H9 (cell line): Measurements from ENCODE around the gene ALDOA. TPM values are rescaled to one million over a fixed set of nuclear protein-coding genes. Genes with fewer than 3 reads are reported as not detected.

Experiments
- DNase-seq: peaks from one replicate; pipeline ENCODE4 v3.0.0-alpha.2; 2017
- H2AFZ ChIP-seq: one replicate; pipeline ENCODE4 v1.6.1; 2013; ENCODE audit warnings: mild to moderate bottlenecking, low read length, control low read depth, moderate library complexity
- H2AK5ac ChIP-seq: 2 replicates; pipeline ENCODE4 v1.6.1; 2013; ENCODE audit warnings: low read length, control low read depth, mixed read lengths; ENCODE audit not compliant: insufficient read length
- H2BK120ac ChIP-seq: one replicate; pipeline ENCODE4 v1.6.1; 2013; ENCODE audit warnings: low read depth, mild to moderate bottlenecking, low read length, control low read depth, inconsistent platforms; ENCODE audit not compliant: poor library complexity, severe bottlenecking
- H2BK12ac ChIP-seq: 2 replicates; pipeline ENCODE4 v1.6.1; 2013; ENCODE audit warnings: low read length, control low read depth, mixed read lengths, low read depth; ENCODE audit not compliant: insufficient read length
- H2BK15ac ChIP-seq: 2 replicates; pipeline ENCODE4 v1.6.1; 2013; ENCODE audit warnings: low read depth, low read length, control low read depth
- H2BK20ac ChIP-seq: one replicate; pipeline ENCODE4 v1.6.1; 2013; ENCODE audit warnings: low read depth, mild to moderate bottlenecking, low read length, control low read depth, inconsistent platforms; ENCODE audit not compliant: poor library complexity, severe bottlenecking
- H2BK5ac ChIP-seq: 2 replicates; pipeline ENCODE4 v1.6.1; 2013; ENCODE audit warnings: low read length, control low read depth, mixed read lengths; ENCODE audit not compliant: insufficient read length
- H3K14ac ChIP-seq: 2 replicates; pipeline ENCODE4 v1.6.1; 2013; ENCODE audit warnings: low read length, control low read depth; ENCODE audit not compliant: insufficient read depth
- H3K18ac ChIP-seq: 2 replicates; pipeline ENCODE4 v1.6.1; 2013; ENCODE audit warnings: low read depth, mild to moderate bottlenecking, mixed read lengths, low read length, control low read depth; ENCODE audit not compliant: insufficient read length
- H3K23ac ChIP-seq: 2 replicates; pipeline ENCODE4 v1.6.1; 2013; ENCODE audit warnings: low read length, control low read depth, mixed read lengths, low read depth; ENCODE audit not compliant: insufficient read length
- H3K23me2 ChIP-seq: 2 replicates; pipeline ENCODE4 v1.6.1; 2013; ENCODE audit warnings: low read depth, mild to moderate bottlenecking, mixed read lengths, low read length, control low read depth; ENCODE audit not compliant: insufficient read length, poor library complexity, severe bottlenecking
- H3K27ac ChIP-seq: 2 replicates; pipeline ENCODE4 v1.5.1; 2013; ENCODE audit warnings: low read length, control low read depth, mixed read lengths, low read depth; ENCODE audit not compliant: insufficient read length
- H3K27me3 ChIP-seq: 2 replicates; pipeline ENCODE4 v1.6.1; 2013; ENCODE audit warnings: low read length, control low read depth, inconsistent platforms; ENCODE audit not compliant: insufficient read depth
- H3K4ac ChIP-seq: 2 replicates; pipeline ENCODE4 v1.6.1; 2013; ENCODE audit warnings: low read depth, mild to moderate bottlenecking, control low read depth, inconsistent platforms, low read length, moderate library complexity
- H3K4me1 ChIP-seq: 2 replicates; pipeline ENCODE4 v1.6.1; 2013; ENCODE audit warnings: low read length, control low read depth, inconsistent platforms; ENCODE audit not compliant: insufficient read depth
- H3K4me2 ChIP-seq: 2 replicates; pipeline ENCODE4 v1.6.1; 2013; ENCODE audit warnings: low read length, control low read depth, mixed read lengths; ENCODE audit not compliant: insufficient read length, insufficient read depth
- H3K56ac ChIP-seq: 2 replicates; pipeline ENCODE4 v1.6.1; 2013; ENCODE audit warnings: low read depth, mild to moderate bottlenecking, mixed read lengths, low read length, control low read depth; ENCODE audit not compliant: insufficient read length
- H3K79me1 ChIP-seq: 2 replicates; pipeline ENCODE4 v1.6.1; 2013; ENCODE audit warnings: low read depth, mild to moderate bottlenecking, moderate library complexity, low read length, control low read depth, inconsistent platforms; ENCODE audit not compliant: insufficient read depth, poor library complexity, severe bottlenecking
- H3K79me2 ChIP-seq: 2 replicates; pipeline ENCODE4 v1.6.1; 2013; ENCODE audit warnings: low read length, control low read depth, inconsistent platforms; ENCODE audit not compliant: insufficient read depth
- H3K9ac ChIP-seq: 2 replicates; pipeline ENCODE4 v1.6.1; 2013; ENCODE audit warnings: low read length, control low read depth, mixed read lengths; ENCODE audit not compliant: insufficient read length; ENCODE audit errors: extremely low read depth
- H3K9me3 ChIP-seq: one replicate; pipeline ENCODE4 v1.6.1; 2013; ENCODE audit warnings: low read depth, low read length, inconsistent platforms; ENCODE audit not compliant: control insufficient read depth
- H3T11ph ChIP-seq: one replicate; pipeline ENCODE4 v1.6.1; 2013; ENCODE audit warnings: mild to moderate bottlenecking, low read length, control low read depth, inconsistent platforms
- H4K20me1 ChIP-seq: one replicate; pipeline ENCODE4 v1.6.1; 2013; ENCODE audit not compliant: control insufficient read depth, insufficient read length, insufficient read depth
- H4K5ac ChIP-seq: 2 replicates; pipeline ENCODE4 v1.6.1; 2013; ENCODE audit warnings: low read depth, mild to moderate bottlenecking, mixed read lengths, low read length, control low read depth; ENCODE audit not compliant: insufficient read length
- H4K8ac ChIP-seq: replicated peaks from 2 replicates; pipeline ENCODE4 v1.6.1; 2013; ENCODE audit warnings: low read length, control low read depth, mixed read lengths, low read depth; ENCODE audit not compliant: insufficient read length
- H4K91ac ChIP-seq: 2 replicates; pipeline ENCODE4 v1.6.1; 2013; ENCODE audit warnings: low read depth, mild to moderate bottlenecking, moderate library complexity, mixed read lengths, low read length, control low read depth; ENCODE audit not compliant: insufficient read length
- H3K27ac Mint-ChIP-seq, 3 experiments: 2 replicates in 2 of 3; 3 replicates in 1 of 3; pipeline ENCODE4 v1.8.0; 2020 to 2021; ENCODE audit warnings: mixed read lengths in 3 of 3, mild to moderate bottlenecking in 1 of 3, moderate library complexity in 1 of 3
- H3K27me3 Mint-ChIP-seq: 2 replicates; pipeline ENCODE4 v1.8.0; 2021; ENCODE audit warnings: low read depth, mild to moderate bottlenecking, moderate library complexity, mixed read lengths
- H3K36me3 Mint-ChIP-seq, 3 experiments: 2 replicates in 2 of 3; 3 replicates in 1 of 3; pipeline ENCODE4 v1.8.0; 2020 to 2021; ENCODE audit warnings: low read depth in 3 of 3, mixed read lengths in 3 of 3; ENCODE audit not compliant: insufficient read depth in 1 of 3
- H3K4me1 Mint-ChIP-seq, 2 experiments: 2 replicates each; pipeline ENCODE4 v1.8.0; 2020; ENCODE audit warnings: mixed read lengths in 2 of 2
- H3K4me3 Mint-ChIP-seq, 2 experiments: 2 replicates in 1 of 2; 3 replicates in 1 of 2; pipeline ENCODE4 v1.8.0; 2020 to 2021; ENCODE audit warnings: mild to moderate bottlenecking in 2 of 2, mixed read lengths in 2 of 2, moderate library complexity in 1 of 2
- H3K9me3 Mint-ChIP-seq, 2 experiments: 2 replicates in 1 of 2; 3 replicates in 1 of 2; pipeline ENCODE4 v1.8.0; 2020; ENCODE audit warnings: mild to moderate bottlenecking in 2 of 2, mixed read lengths in 2 of 2, moderate library complexity in 1 of 2
- WGBS: extraction: QIAGEN DNeasy Blood & Tissue Kit; methylation state at CpG from one replicate; pipeline ENCODE4 v1.1.7; 2013; ENCODE audit warnings: missing lambda C conversion rate, low lambda C conversion rate, mixed read lengths; ENCODE audit not compliant: insufficient read length; ENCODE audit errors: extremely low coverage; 5-methylcytosine and 5-hydroxymethylcytosine counted together
- total RNA-seq: library from RNA; stranded (reverse); gene quantifications from 2 replicates; pipeline ENCODE4 v1.2.1, GENCODE V29; 2021
- TF ChIP-seq, protein P1 (sequence below): fragments of 200-600 bp; sonication (generic); conservative IDR thresholded peaks from 3 replicates; pipeline ENCODE4 v1.8.0; 2021; ENCODE audit warnings: antibody characterized with exemption, mild to moderate bottlenecking

The ALDOA gene
- total RNA-seq, 1 experiment from 2014 or later: 1,356 TPM

- no CpG with 5 or more reads among the region's 27 CpGs for WGBS
- Mint-ChIP-seq H3K36me3 (peaks cover 23 to 33% (median 25%) of the 10 kb centered on the region in 3 experiments), H3K27ac (peak overlapping the region; percentile 95 to 96 (median 95)), H3K9me3 (no peaks in the 10 kb centered on the region; a peak in 1 of 5 replicates), H3K4me3 (peak overlapping the region; percentile 88 to 94), H3K27me3 (no peaks in the 10 kb centered on the region), H3K4me1 (peaks cover 25 to 39% of the 10 kb centered on the region in 2 experiments)
- no peak overlapping the region for H4K8ac ChIP-seq
- peaks cover 17% of the 10 kb centered on the region for H3K23me2 ChIP-seq
- H3K4me1 ChIP-seq: no peaks in the 10 kb centered on the region; the same call in 1 of the 2 replicates
- DNase-seq: peak; percentile 77
- no peak overlapping the region for H2AFZ ChIP-seq
- H3K27me3 ChIP-seq: no peaks in the 10 kb centered on the region
- TF ChIP-seq, protein P1, sequence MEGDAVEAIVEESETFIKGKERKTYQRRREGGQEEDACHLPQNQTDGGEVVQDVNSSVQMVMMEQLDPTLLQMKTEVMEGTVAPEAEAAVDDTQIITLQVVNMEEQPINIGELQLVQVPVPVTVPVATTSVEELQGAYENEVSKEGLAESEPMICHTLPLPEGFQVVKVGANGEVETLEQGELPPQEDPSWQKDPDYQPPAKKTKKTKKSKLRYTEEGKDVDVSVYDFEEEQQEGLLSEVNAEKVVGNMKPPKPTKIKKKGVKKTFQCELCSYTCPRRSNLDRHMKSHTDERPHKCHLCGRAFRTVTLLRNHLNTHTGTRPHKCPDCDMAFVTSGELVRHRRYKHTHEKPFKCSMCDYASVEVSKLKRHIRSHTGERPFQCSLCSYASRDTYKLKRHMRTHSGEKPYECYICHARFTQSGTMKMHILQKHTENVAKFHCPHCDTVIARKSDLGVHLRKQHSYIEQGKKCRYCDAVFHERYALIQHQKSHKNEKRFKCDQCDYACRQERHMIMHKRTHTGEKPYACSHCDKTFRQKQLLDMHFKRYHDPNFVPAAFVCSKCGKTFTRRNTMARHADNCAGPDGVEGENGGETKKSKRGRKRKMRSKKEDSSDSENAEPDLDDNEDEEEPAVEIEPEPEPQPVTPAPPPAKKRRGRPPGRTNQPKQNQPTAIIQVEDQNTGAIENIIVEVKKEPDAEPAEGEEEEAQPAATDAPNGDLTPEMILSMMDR: peak; percentile 34; the same call in 2 of the 3 replicates
- H3K56ac ChIP-seq: no peak overlapping the region
- H3K14ac ChIP-seq: no peak overlapping the region
- H3K9ac ChIP-seq: peak overlapping the region; percentile 75
- H4K5ac ChIP-seq: no peak overlapping the region
- H3K79me2 ChIP-seq: peaks cover 12% of the 10 kb centered on the region; the same call in 1 of the 2 replicates
- H3K4ac ChIP-seq: no peak overlapping the region
- H3K4me2 ChIP-seq: peak overlapping the region; percentile 89
- H4K91ac ChIP-seq: no peak overlapping the region
- H3K18ac ChIP-seq: no peak overlapping the region
- H3T11ph ChIP-seq: no peak overlapping the region
- no peak overlapping the region for H3K23ac ChIP-seq
- H2BK12ac ChIP-seq: no peak overlapping the region
- H2BK20ac ChIP-seq: no peak overlapping the region
- no peak overlapping the region for H2BK5ac ChIP-seq
- H4K20me1 ChIP-seq: no peaks in the 10 kb centered on the region
- no peak overlapping the region for H2AK5ac ChIP-seq
- no peak overlapping the region for H2BK15ac ChIP-seq
- H3K27ac ChIP-seq: no peak overlapping the region
- no peak overlapping the region for H2BK120ac ChIP-seq
- H3K9me3 ChIP-seq: no peaks in the 10 kb centered on the region
- H3K79me1 ChIP-seq: peaks cover 7% of the 10 kb centered on the region
These were observed 1.4 kb upstream of the ALDOA start for GRCh38 chr16:30063893-30064728.
